Neural cell (in vitro differentiated cells): ENCODE measurements around the gene MYOF. TPM values are rescaled to one million over a fixed set of nuclear protein-coding genes. Genes with fewer than 3 reads are reported as not detected.

ENCODE experiments used
- H2AFZ ChIP-seq: fragments of 200-600, 300-800 bp; sonication (generic), shearing (Covaris generic); 2 replicates; pipeline ENCODE4 v1.6.0; 2014; ENCODE audit warnings: low read depth, mild to moderate bottlenecking, antibody characterized with exemption, low read length, moderate library complexity
- H3F3A ChIP-seq: fragments of 200-600 bp; shearing (Covaris generic); 2 replicates; pipeline ENCODE4 v1.6.1; 2016; ENCODE audit warnings: mild to moderate bottlenecking, moderate library complexity, mixed read lengths, antibody characterized with exemption, low read length; ENCODE audit not compliant: insufficient read depth, poor library complexity, severe bottlenecking
- H3K27ac ChIP-seq: fragments of 200-600, 300-800 bp; sonication (generic), shearing (Covaris generic); 2 replicates; pipeline ENCODE4 v1.5.1; 2014; ENCODE audit warnings: mild to moderate bottlenecking, low read length, moderate library complexity
- H3K27me3 ChIP-seq: fragments of 300-800, 200-600 bp; sonication (generic), shearing (Covaris generic); 2 replicates; pipeline ENCODE4 v1.6.0; 2014; ENCODE audit warnings: mild to moderate bottlenecking, low read depth, low read length, moderate library complexity; ENCODE audit not compliant: insufficient read depth
- H3K36me3 ChIP-seq: fragments of 300-800, 200-600 bp; sonication (generic), shearing (Covaris generic); 2 replicates; pipeline ENCODE4 v1.5.1; 2014; ENCODE audit warnings: mild to moderate bottlenecking, antibody characterized with exemption, low read length, moderate library complexity; ENCODE audit not compliant: insufficient read depth
- H3K4me2 ChIP-seq: fragments of 300-800, 200-600 bp; sonication (generic), shearing (Covaris generic); 2 replicates; pipeline ENCODE4 v1.6.0; 2014; ENCODE audit warnings: mild to moderate bottlenecking, low read length
- H3K4me3 ChIP-seq: fragments of 300-800, 200-600 bp; sonication (generic), shearing (Covaris generic); 2 replicates; pipeline ENCODE4 v1.5.1; 2014; ENCODE audit warnings: mild to moderate bottlenecking, low read length, moderate library complexity
- H3K79me2 ChIP-seq: fragments of 200-600 bp; shearing (Covaris generic); replicated peaks from 2 replicates; pipeline ENCODE4 v1.6.0; 2014; ENCODE audit warnings: mild to moderate bottlenecking, low read length, moderate library complexity; ENCODE audit not compliant: insufficient read depth
- H3K9ac ChIP-seq: fragments of 300-800, 200-600 bp; sonication (generic), shearing (Covaris generic); 2 replicates; pipeline ENCODE4 v1.6.1; 2016; ENCODE audit warnings: mild to moderate bottlenecking, low read length, mixed read lengths
- H3K9me2 ChIP-seq: fragments of 200-600 bp; shearing (Covaris generic); 2 replicates; pipeline ENCODE4 v1.6.1; 2016; ENCODE audit warnings: mild to moderate bottlenecking, low read length, mixed read lengths; ENCODE audit not compliant: insufficient read depth
- H3K9me3 ChIP-seq: fragments of 200-600, 300-800 bp; sonication (generic), shearing (Covaris generic); 2 replicates; pipeline ENCODE4 v1.6.1; 2016; ENCODE audit warnings: mild to moderate bottlenecking, mixed run types, low read length, moderate library complexity, mixed read lengths
- H4K20me1 ChIP-seq: fragments of 200-600 bp; shearing (Covaris generic); 2 replicates; pipeline ENCODE4 v1.6.1; 2016; ENCODE audit warnings: mild to moderate bottlenecking, mixed run types; ENCODE audit not compliant: insufficient read depth
- CTCF ChIP-seq: fragments of 450-650 bp; IDR thresholded peaks from 2 replicates; pipeline ENCODE4 v1.5.1; 2014; ENCODE audit warnings: antibody characterized with exemption, mild to moderate bottlenecking, moderate library complexity; ENCODE audit not compliant: poor library complexity, severe bottlenecking
- EP300 ChIP-seq: fragments of 450-650 bp; conservative IDR thresholded peaks from 2 replicates; pipeline ENCODE4 v1.6.1; 2014; ENCODE audit warnings: antibody characterized with exemption, mild to moderate bottlenecking, moderate library complexity; ENCODE audit not compliant: poor library complexity, severe bottlenecking
- EZH2 ChIP-seq: fragments of 200-600, 300-800 bp; shearing (Covaris generic), sonication (generic); IDR thresholded peaks from 2 replicates; pipeline ENCODE4 v1.6.1; 2014; ENCODE audit warnings: antibody characterized with exemption, low read length, borderline replicate concordance, mild to moderate bottlenecking; ENCODE audit not compliant: insufficient read depth, poor library complexity, severe bottlenecking
- MXI1 ChIP-seq: fragments of 450-650 bp; conservative IDR thresholded peaks from 2 replicates; pipeline ENCODE4 v1.6.1; 2014; ENCODE audit warnings: antibody characterized with exemption, mild to moderate bottlenecking; ENCODE audit not compliant: poor library complexity, severe bottlenecking
- RAD21 ChIP-seq: fragments of 450-650 bp; conservative IDR thresholded peaks from 2 replicates; pipeline ENCODE4 v1.6.1; 2014; ENCODE audit warnings: antibody characterized with exemption, mild to moderate bottlenecking, moderate library complexity
- REST ChIP-seq: IDR thresholded peaks from 2 replicates; pipeline ENCODE4 v1.6.1; 2012; ENCODE audit warnings: borderline replicate concordance
- SMC3 ChIP-seq: fragments of 450-650 bp; conservative IDR thresholded peaks from 2 replicates; pipeline ENCODE4 v1.6.1; 2014; ENCODE audit warnings: antibody characterized with exemption, mild to moderate bottlenecking, moderate library complexity; ENCODE audit not compliant: poor library complexity
- TAF1 ChIP-seq: IDR thresholded peaks from 2 replicates; pipeline ENCODE4 v1.6.1; 2012; ENCODE audit warnings: low read depth
- polyA plus RNA-seq: library from polyadenylated mRNA; depleted of rRNA; stranded (reverse); fragments of >200 nt; gene quantifications from 2 replicates; pipeline ENCODE4 v1.2.3, GENCODE V29; 2014

MYOF gene
- polyA plus RNA-seq, 1 donor from 2014 or later, result 0.47 TPM

- Histone ChIP-seq H3K4me3 (no peak overlapping the region), H3K27ac (no peak overlapping the region)
- no peak for TF ChIP-seq CTCF
- no peak for TF ChIP-seq REST
- no peak for TF ChIP-seq EP300
- no peak for TF ChIP-seq RAD21
- TF ChIP-seq SMC3, result no peak
- TF ChIP-seq MXI1, result no peak
These were observed 201.3 kb downstream of the MYOF start for GRCh38 chr10:93280699-93281366.

GRCh38 chr10:93280121-93280698, 201.9 kb downstream of the MYOF start:
- Histone ChIP-seq H3K27ac (no peak overlapping the region), H3K4me3 (no peak overlapping the region), H3K4me2 (no peak overlapping the region), H3K9me3 (no peaks in the 10 kb centered on the region), H3F3A (no peaks in the 10 kb centered on the region), H3K9ac (no peak overlapping the region), H4K20me1 (no peaks in the 10 kb centered on the region), H2AFZ (no peak overlapping the region), H3K79me2 (no peaks in the 10 kb centered on the region), H3K27me3 (peaks cover 27% of the 10 kb centered on the region), H3K36me3 (no peaks in the 10 kb centered on the region), H3K9me2 (no peaks in the 10 kb centered on the region)
- TF ChIP-seq TAF1 (no peak), EZH2 (no peak), CTCF (no peak)

More at GRCh38 chr10:93280699-93281366, 201.3 kb downstream of the MYOF start:
- no peak overlapping the region for H3K9ac ChIP-seq
- no peaks in the 10 kb centered on the region for H3K9me3 ChIP-seq
- no peaks in the 10 kb centered on the region for H3K9me2 ChIP-seq
- H3F3A ChIP-seq, result no peaks in the 10 kb centered on the region
- no peaks in the 10 kb centered on the region for H4K20me1 ChIP-seq
- H3K27me3 ChIP-seq, result peaks cover 31% of the 10 kb centered on the region
- no peaks in the 10 kb centered on the region for H3K36me3 ChIP-seq
- H3K79me2 ChIP-seq, result no peaks in the 10 kb centered on the region
- no peak overlapping the region for H3K4me2 ChIP-seq
- no peak overlapping the region for H2AFZ ChIP-seq
